Common myeloid progenitor, CD34-positive (primary cell): ENCODE data around the gene KANSL2. TPM values are rescaled to one million over a fixed set of nuclear protein-coding genes. Genes with fewer than 3 reads are reported as not detected.
A peak's percentile ranks its signal among the peaks of the same experiment; 100 is the strongest.
"Not testable (repeated sequence)": the region's sequence is repeated elsewhere in the genome, so short reads cannot be mapped to it uniquely, and the experiment has no call there.

Source experiments
- CTCF ChIA-PET: fragments of 350-600 bp; sonication (Branson Sonifier 250); formaldehyde crosslinking; loops from one replicate; lab custom pipeline; 2021; ENCODE audit warnings: antibody characterized with exemption; lab: Charles Lee
- POLR2A ChIA-PET: fragments of 350-600 bp; sonication (Branson Sonifier 250); formaldehyde crosslinking; loops from one replicate; lab custom pipeline; 2021; ENCODE audit warnings: antibody characterized with exemption; lab: Charles Lee
- DNase-seq, 3 donors: peaks; one replicate each; pipeline versions ENCODE4 v3.0.0 to v3.0.0-alpha.2; 2013
- H3K27ac ChIP-seq, 2 experiments: 1 replicate in 1 of 2; 2 replicates in 1 of 2; pipeline ENCODE4 v1.7.0; 2013; ENCODE audit warnings: inconsistent platforms in 2 of 2, low read length in 2 of 2, mild to moderate bottlenecking in 2 of 2, low read depth in 1 of 2, moderate library complexity in 1 of 2; ENCODE audit not compliant: severe bottlenecking in 2 of 2, insufficient read depth in 1 of 2, poor library complexity in 1 of 2
- H3K27me3 ChIP-seq, 5 experiments: replicated peaks in 2 of 5; 1 replicate in 3 of 5; 2 replicates in 2 of 5; pipeline versions ENCODE4 v1.6.1 to v1.7.0; 2013; ENCODE audit warnings: low read length in 4 of 5, mild to moderate bottlenecking in 2 of 5, moderate library complexity in 2 of 5, inconsistent platforms in 1 of 5; ENCODE audit not compliant: insufficient read depth in 5 of 5, control insufficient read depth in 4 of 5
- H3K36me3 ChIP-seq, 4 experiments: 1 replicate in 2 of 4; 2 replicates in 2 of 4; pipeline versions ENCODE4 v1.6.1 to v1.7.0; 2013; ENCODE audit warnings: low read length in 3 of 4, control low read depth in 1 of 4, mild to moderate bottlenecking in 1 of 4; ENCODE audit not compliant: control insufficient read depth in 4 of 4, insufficient read depth in 4 of 4
- H3K4me1 ChIP-seq, 4 experiments: 1 replicate in 3 of 4; 2 replicates in 1 of 4; pipeline versions ENCODE4 v1.6.1 to v1.7.1; 2013; ENCODE audit warnings: low read length in 3 of 4, mild to moderate bottlenecking in 3 of 4, control low read depth in 1 of 4, inconsistent platforms in 1 of 4, moderate library complexity in 1 of 4; ENCODE audit not compliant: control insufficient read depth in 4 of 4, insufficient read depth in 4 of 4; ENCODE audit errors: control extremely low read depth in 1 of 4
- H3K4me3 ChIP-seq, 7 experiments: 1 replicate in 4 of 7; 2 replicates in 3 of 7; pipeline versions ENCODE4 v1.5.1 to v1.7.0; 2013; ENCODE audit warnings: mild to moderate bottlenecking in 7 of 7, low read length in 6 of 7, moderate library complexity in 6 of 7, inconsistent platforms in 2 of 7, low read depth in 2 of 7, control low read depth in 1 of 7; ENCODE audit not compliant: insufficient read depth in 4 of 7, control insufficient read depth in 1 of 7; ENCODE audit errors: extremely low read depth in 1 of 7
- H3K9me3 ChIP-seq, 5 experiments: 1 replicate in 4 of 5; 2 replicates in 1 of 5; pipeline versions ENCODE4 v1.6.1 to v1.7.1; 2013; ENCODE audit warnings: low read length in 4 of 5, mild to moderate bottlenecking in 2 of 5, inconsistent platforms in 1 of 5, low read depth in 1 of 5, moderate library complexity in 1 of 5; ENCODE audit not compliant: control insufficient read depth in 4 of 5, insufficient read depth in 2 of 5; ENCODE audit errors: control extremely low read depth in 1 of 5
- WGBS: methylation state at CpG from one replicate; pipeline ENCODE4 v1.1.5; 2013; ENCODE audit not compliant: insufficient coverage; 5-methylcytosine and 5-hydroxymethylcytosine counted together
- polyA plus RNA-seq: library from polyadenylated mRNA; unstranded; fragments of 120-200 nt; gene quantifications from one replicate; pipeline ENCODE4 v1.2.1, GENCODE V29; 2013

KANSL2 gene
- polyA plus RNA-seq = 47.8 TPM

GRCh38 chr12:48681710-48682532 is at the start of gene KANSL2:
KANSL2 (minus strand) TSS chr12:48682238; CDS start chr12:48681632, 606 bp downstream.
- peak; percentile 98 to 99 (median 99) for DNase-seq
- no peaks in the 10 kb centered on the region for H3K9me3 ChIP-seq
- peak within 1 kb of the TSS; percentile 66 to 100 (median 98) for H3K4me3 ChIP-seq
- POLR2A ChIA-PET = interaction anchor here (0.6 to 2.7 kb wide), 7 partner anchors 9 to 374 kb away, joined by 3 to 15 read pairs (median 4); partner anchors contain the start of gene CCNT1
- no peaks in the 10 kb centered on the region for H3K27me3 ChIP-seq
- peaks cover 10 to 36% (median 26%) of the 10 kb centered on the region in 4 experiments for H3K4me1 ChIP-seq
- WGBS = under 1% methylated on average over 63 of the region's 64 CpGs
- peaks cover 7 to 34% (median 18%) of the 10 kb centered on the region in 4 experiments for H3K36me3 ChIP-seq
- H3K27ac ChIP-seq = peak within 1 kb of the TSS; percentile 94 to 96
- CTCF ChIA-PET = interaction anchor here (0.6 to 2.3 kb wide), 6 partner anchors 9 to 753 kb away, joined by 3 to 8 read pairs (median 4); no protein-coding TSS in a partner anchor

DNA sequence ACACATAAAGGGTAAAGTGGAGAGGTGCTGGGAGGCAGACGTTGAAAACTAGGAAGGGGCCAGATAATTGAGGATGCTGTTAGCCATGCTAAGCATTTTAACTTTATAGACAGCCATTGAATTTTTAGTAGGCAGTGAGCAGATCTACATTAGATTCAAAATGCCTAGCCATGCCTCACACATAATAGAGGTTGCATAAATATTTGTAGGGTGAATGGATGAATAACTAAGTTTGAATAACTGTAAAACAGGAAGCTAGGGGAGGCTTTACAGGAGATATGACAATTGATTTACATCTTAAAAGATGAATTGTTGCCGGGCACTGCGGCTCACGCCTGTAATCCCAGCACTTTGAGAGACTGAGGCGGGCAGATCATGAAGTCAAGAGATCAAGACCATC is 46.8 kb upstream of the KANSL2 start:
- WGBS = 61% methylated on average over 3 of the region's 5 CpGs
- Histone ChIP-seq H3K27ac (no peak overlapping the region), H3K4me3 (no peak overlapping the region), H3K4me1 (no peaks in the 10 kb centered on the region), H3K9me3 (no peaks in the 10 kb centered on the region), H3K27me3 (no peaks in the 10 kb centered on the region), H3K36me3 (no peaks in the 10 kb centered on the region)
- ChIA-PET CTCF (no interaction called here), POLR2A (no interaction called here)
- no peak for DNase-seq

DNA sequence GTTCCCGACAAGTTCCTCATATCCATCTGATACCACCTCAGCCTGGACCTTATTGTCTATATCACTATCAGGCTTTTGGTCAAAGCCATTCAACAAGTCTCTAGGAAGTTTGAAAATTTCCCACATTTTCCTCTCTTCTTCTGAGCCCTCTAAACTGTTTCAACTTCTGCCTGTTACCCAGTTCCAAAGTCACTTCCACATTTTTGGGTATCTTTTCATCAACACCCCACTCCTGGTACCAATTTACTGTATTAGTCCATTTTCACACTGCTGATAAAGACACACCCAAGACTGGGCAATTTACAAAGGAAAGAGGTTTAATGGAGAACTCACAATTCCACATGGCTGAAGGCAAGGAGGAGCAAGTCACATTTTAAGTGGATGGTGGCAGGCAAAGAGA is 38.7 kb upstream of the KANSL2 start:
- WGBS = 100% methylated on average over 1 of the region's 1 CpG

DNA sequence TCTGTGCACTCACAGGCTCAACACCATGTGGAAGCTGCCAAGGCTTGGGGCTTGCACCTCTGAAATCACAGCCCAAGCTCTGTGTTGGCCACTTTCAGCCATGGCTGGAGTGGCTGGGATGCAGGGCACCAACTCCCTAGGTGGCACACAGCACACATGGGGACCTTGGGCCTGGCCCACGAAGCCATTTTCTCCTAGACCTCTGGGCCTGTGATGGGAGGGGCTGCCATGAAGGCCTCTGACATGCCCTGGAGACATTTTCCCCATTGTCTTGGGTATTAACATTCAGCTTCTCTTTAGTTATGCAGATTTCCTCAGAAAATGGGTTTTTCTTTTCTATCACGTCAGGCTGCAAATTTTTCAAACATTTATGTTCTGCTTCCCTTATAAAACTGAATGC is 38.1 kb upstream of the KANSL2 start:
- H3K27ac ChIP-seq, H3K36me3 ChIP-seq, CTCF ChIA-PET, POLR2A ChIA-PET, DNase-seq, H3K27me3 ChIP-seq, H3K4me3 ChIP-seq: not testable (repeated sequence)
- 85% methylated on average over 2 of the region's 2 CpGs for WGBS
- Histone ChIP-seq H3K4me1 (peaks cover 0 to 16% (median 6%) of the 10 kb centered on the region in 4 experiments), H3K9me3 (peaks cover 0 to 11% (median 0%) of the 10 kb centered on the region in 5 experiments)

More for the DNA sequence above, 38.7 kb upstream of the KANSL2 start:
- H3K4me1 ChIP-seq = peaks cover 0 to 10% (median 4%) of the 10 kb centered on the region in 4 experiments
- H3K27me3 ChIP-seq, DNase-seq, H3K27ac ChIP-seq, H3K4me3 ChIP-seq, POLR2A ChIA-PET, H3K36me3 ChIP-seq, CTCF ChIA-PET: not testable (repeated sequence)
- H3K9me3 ChIP-seq = peaks cover 0 to 11% (median 0%) of the 10 kb centered on the region in 5 experiments

GRCh38 chr12:48719002-48719401 is 37.0 kb upstream of the KANSL2 start:
- H3K4me3 ChIP-seq, POLR2A ChIA-PET, H3K36me3 ChIP-seq, H3K27ac ChIP-seq, DNase-seq, H3K27me3 ChIP-seq, CTCF ChIA-PET: not testable (repeated sequence)
- Histone ChIP-seq H3K4me1 (peaks cover 2 to 25% (median 12%) of the 10 kb centered on the region in 4 experiments), H3K9me3 (peaks cover 0 to 11% (median 0%) of the 10 kb centered on the region in 5 experiments)
- 90% methylated on average over 3 of the region's 4 CpGs for WGBS

DNA sequence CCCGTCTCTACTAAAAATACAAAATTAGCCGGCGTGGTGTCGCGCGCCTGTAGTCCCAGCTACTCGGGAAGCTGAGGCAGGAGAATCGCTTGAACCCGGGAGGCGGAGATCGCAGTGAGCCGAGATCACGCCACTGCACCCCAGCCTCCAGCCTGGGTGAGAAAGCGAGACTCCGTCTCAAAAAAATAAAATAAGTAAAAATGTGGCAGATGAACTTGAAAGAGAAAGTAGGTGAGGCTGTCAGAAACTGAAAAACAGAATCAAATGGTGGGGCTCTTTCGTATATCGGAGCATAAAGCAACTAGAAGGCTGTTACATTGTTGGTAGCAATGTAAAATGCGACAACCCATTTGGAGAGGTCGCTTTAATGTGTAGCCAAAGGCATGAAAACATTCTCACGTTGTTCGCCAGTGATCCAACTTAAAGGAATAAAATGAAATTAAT is 35.2 kb upstream of the KANSL2 start:
- H3K27me3 ChIP-seq = no peaks in the 10 kb centered on the region
- peak overlapping the region; percentile 52 to 99 (median 90) for H3K4me3 ChIP-seq
- ChIA-PET POLR2A (interaction anchor here (0.7 to 1.0 kb wide), 2 partner anchors 35 to 976 kb away, joined by 3 to 4 read pairs; partner anchors contain the start of gene KANSL2), CTCF (interaction anchor here (1.1 to 1.2 kb wide), 2 partner anchors 36 to 55 kb away, joined by 3 to 5 read pairs; no protein-coding TSS in a partner anchor)
- H3K9me3 ChIP-seq = peaks cover 0 to 11% (median 0%) of the 10 kb centered on the region in 5 experiments
- H3K4me1 ChIP-seq = peaks cover 2 to 25% (median 12%) of the 10 kb centered on the region in 4 experiments
- H3K27ac ChIP-seq = peak overlapping the region; percentile 82 to 100
- WGBS = 8% methylated on average over 14 of the region's 21 CpGs
- peaks cover 5 to 23% (median 11%) of the 10 kb centered on the region in 4 experiments for H3K36me3 ChIP-seq
- DNase-seq = peak; percentile 22 to 57 (median 54)
